22Rv1 (cell line): ENCODE results near the gene KANK4.

Experiments used
- H3K27ac ChIP-seq: fragments of 450-650 bp; 2 replicates; pipeline ENCODE4 v1.5.1; 2017
- CTCF ChIP-seq: fragments of 450-650 bp; IDR thresholded peaks from 2 replicates; pipeline ENCODE4 v1.5.1; 2017; ENCODE audit warnings: mild to moderate bottlenecking
- ZFX ChIP-seq: fragments of 450-650 bp; IDR thresholded peaks from 2 replicates; pipeline ENCODE4 v1.6.1; 2017; ENCODE audit warnings: antibody characterized with exemption, borderline replicate concordance

The KANK4 gene

GRCh38 chr1:62318756-62319544 lies at the start of gene KANK4:
Gene KANK4, minus strand, starts transcription at chr1:62319434. Its CDS starts 37,870 bp downstream, at chr1:62281564.
- H3K27ac ChIP-seq: no peak within 1 kb of the TSS
- TF ChIP-seq CTCF: no peak
- TF ChIP-seq ZFX: no peak

GRCh38 chr1:62368989-62369388 lies 49.8 kb upstream of the KANK4 start:
- H3K27ac ChIP-seq: no peak overlapping the region
- TF ChIP-seq ZFX (no peak), CTCF (no peak)

- no peak overlapping the region for H3K27ac ChIP-seq
- no peak for TF ChIP-seq CTCF
- no peak for TF ChIP-seq ZFX
Measured at GRCh38 chr1:62367005-62367557, 47.8 kb upstream of the KANK4 start.

- H3K27ac ChIP-seq: no peak overlapping the region
- TF ChIP-seq ZFX (no peak), CTCF (no peak)
Measured at GRCh38 chr1:62364721-62365120, 45.5 kb upstream of the KANK4 start.

- H3K27ac ChIP-seq: no peak overlapping the region
- no peak for TF ChIP-seq ZFX
- no peak for TF ChIP-seq CTCF
Measured at GRCh38 chr1:62362926-62363325, 43.7 kb upstream of the KANK4 start.

- H3K27ac ChIP-seq: no peak overlapping the region
Measured at GRCh38 chr1:62362061-62362917, 43.1 kb upstream of the KANK4 start.

More at GRCh38 chr1:62362061-62362917, 43.1 kb upstream of the KANK4 start:
- TF ChIP-seq CTCF: no peak
- no peak for TF ChIP-seq ZFX
